Lung (tissue), 12 donors: ENCODE measurements around the gene NCKAP5L. TPM values are rescaled to one million over a fixed set of nuclear protein-coding genes. Genes with fewer than 3 reads are reported as not detected.
A peak's percentile ranks its signal among the peaks of the same experiment; 100 is the strongest.

ENCODE experiments used
- ATAC-seq: fragments of 200-7000 bp; cut with Tn5 transposase; one replicate; pipeline ENCODE4 v1.9.1; 2020; ENCODE audit warnings: moderate number of reproducible peaks; ENCODE audit not compliant: insufficient read depth, low FRiP score
- DNase-seq, 3 donors: peaks; one replicate each; pipeline ENCODE4 v3.0.0-alpha.2; 2013 to 2017
- H3K27ac ChIP-seq, 2 donors: one replicate each; pipeline ENCODE4 v1.5.1; 2013; ENCODE audit warnings: mild to moderate bottlenecking in 2 of 2, moderate library complexity in 2 of 2, control low read depth in 1 of 2, inconsistent platforms in 1 of 2, low read depth in 1 of 2, low read length in 1 of 2
- H3K27me3 ChIP-seq, 3 donors: one replicate each; pipeline ENCODE4 v1.5.1; 2013; ENCODE audit warnings: low read length in 2 of 3; ENCODE audit not compliant: control insufficient read depth in 3 of 3, insufficient read depth in 3 of 3
- H3K36me3 ChIP-seq, 4 donors: one replicate each; pipeline ENCODE4 v1.5.1; 2013; ENCODE audit warnings: low read length in 4 of 4, mild to moderate bottlenecking in 1 of 4, moderate library complexity in 1 of 4; ENCODE audit not compliant: control insufficient read depth in 4 of 4, insufficient read depth in 4 of 4
- H3K4me1 ChIP-seq, 5 donors: one replicate each; pipeline ENCODE4 v1.5.1; 2013; ENCODE audit warnings: low read length in 5 of 5, mild to moderate bottlenecking in 2 of 5, moderate library complexity in 1 of 5; ENCODE audit not compliant: control insufficient read depth in 5 of 5, insufficient read depth in 5 of 5
- H3K4me3 ChIP-seq: one replicate; pipeline ENCODE4 v1.5.1; 2013; ENCODE audit warnings: mild to moderate bottlenecking, control low read depth, moderate library complexity
- H3K9ac ChIP-seq, 2 donors: one replicate each; pipeline ENCODE4 v1.5.1; 2013; ENCODE audit warnings: low read length in 2 of 2, control low read depth in 1 of 2; ENCODE audit not compliant: insufficient read depth in 1 of 2
- H3K9me3 ChIP-seq, 4 donors: one replicate each; pipeline ENCODE4 v1.5.1; 2013; ENCODE audit warnings: low read length in 3 of 4, mild to moderate bottlenecking in 1 of 4, moderate library complexity in 1 of 4; ENCODE audit not compliant: control insufficient read depth in 4 of 4, insufficient read depth in 3 of 4
- WGBS, 2 donors: extraction: QIAGEN DNeasy Blood & Tissue Kit; methylation state at CpG; one replicate each; pipeline ENCODE4 v1.1.7; 2013; 5-methylcytosine and 5-hydroxymethylcytosine counted together
- polyA plus RNA-seq, 2 donors: library from polyadenylated mRNA; stranded (reverse); fragments of 200-250 nt; gene quantifications; one replicate each; pipeline ENCODE4 v1.2.1, GENCODE V29; 2013
- total RNA-seq, 2 donors: library from RNA; depleted of rRNA in 1 of 2; stranded (reverse); fragments of >200 nt in 1 of 2; gene quantifications; one replicate each; pipeline ENCODE4 v1.2.1, GENCODE V29; 2014 to 2021
- TF ChIP-seq, protein P1 (sequence below): IDR thresholded peaks from 2 replicates; pipeline ENCODE4 v1.5.1; 2012; ENCODE audit warnings: mild to moderate bottlenecking; ENCODE audit errors: control extremely low read depth, extremely low read depth
- donor health status: control.
- donor health status: control.
- donor health status: Bipolar disorder and iron deficiency.
- donor health status: healthy.
- donor health status: DM: yes; HTN: yes; CAD: no.

NCKAP5L gene
- total and polyA plus RNA-seq, 4 donors, result 15.7 to 30.8 (median 20.1) TPM

GRCh38 chr12:49790741-49791555 is 37.3 kb downstream of the NCKAP5L start:
- H3K36me3 ChIP-seq, result peaks cover 0 to 35% (median 6%) of the 10 kb centered on the region in 4 donors
- peaks cover 0 to 6% (median 0%) of the 10 kb centered on the region in 5 donors for H3K4me1 ChIP-seq
- ATAC-seq, result no peak
- H3K27ac ChIP-seq, result no peak overlapping the region
- WGBS, 2 donors, result 57 to 70% methylated on average over 22 of the region's 22 CpGs
- DNase-seq, result peak in 1 of 3 donors; percentile 25
- H3K9ac ChIP-seq, result no peak overlapping the region
- TF ChIP-seq, protein P1, sequence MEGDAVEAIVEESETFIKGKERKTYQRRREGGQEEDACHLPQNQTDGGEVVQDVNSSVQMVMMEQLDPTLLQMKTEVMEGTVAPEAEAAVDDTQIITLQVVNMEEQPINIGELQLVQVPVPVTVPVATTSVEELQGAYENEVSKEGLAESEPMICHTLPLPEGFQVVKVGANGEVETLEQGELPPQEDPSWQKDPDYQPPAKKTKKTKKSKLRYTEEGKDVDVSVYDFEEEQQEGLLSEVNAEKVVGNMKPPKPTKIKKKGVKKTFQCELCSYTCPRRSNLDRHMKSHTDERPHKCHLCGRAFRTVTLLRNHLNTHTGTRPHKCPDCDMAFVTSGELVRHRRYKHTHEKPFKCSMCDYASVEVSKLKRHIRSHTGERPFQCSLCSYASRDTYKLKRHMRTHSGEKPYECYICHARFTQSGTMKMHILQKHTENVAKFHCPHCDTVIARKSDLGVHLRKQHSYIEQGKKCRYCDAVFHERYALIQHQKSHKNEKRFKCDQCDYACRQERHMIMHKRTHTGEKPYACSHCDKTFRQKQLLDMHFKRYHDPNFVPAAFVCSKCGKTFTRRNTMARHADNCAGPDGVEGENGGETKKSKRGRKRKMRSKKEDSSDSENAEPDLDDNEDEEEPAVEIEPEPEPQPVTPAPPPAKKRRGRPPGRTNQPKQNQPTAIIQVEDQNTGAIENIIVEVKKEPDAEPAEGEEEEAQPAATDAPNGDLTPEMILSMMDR, result no peak
- no peak overlapping the region for H3K4me3 ChIP-seq
- H3K9me3 ChIP-seq, result no peaks in the 10 kb centered on the region
- H3K27me3 ChIP-seq, result no peaks in the 10 kb centered on the region

DNA sequence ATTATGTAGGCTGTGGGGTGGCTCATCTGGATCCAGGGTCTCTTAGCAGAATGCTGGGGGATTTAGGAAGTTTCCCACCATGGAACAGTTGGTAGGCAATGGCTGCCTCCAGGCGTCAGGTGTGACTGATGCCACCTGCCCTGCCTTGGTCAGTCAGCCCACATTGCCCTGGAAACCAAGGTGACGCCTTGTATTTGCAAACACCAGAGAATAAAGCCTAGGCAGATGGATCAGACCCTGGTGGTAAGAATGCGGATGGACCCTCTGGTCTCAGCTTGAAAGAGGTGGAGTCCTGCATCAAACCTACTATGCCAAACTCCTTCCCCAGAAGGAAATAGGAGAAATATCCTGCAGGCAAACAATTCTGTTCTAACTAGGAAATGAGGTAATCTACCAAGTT is 38.2 kb downstream of the NCKAP5L start:
- Histone ChIP-seq H3K9me3 (no peaks in the 10 kb centered on the region), H3K4me3 (no peak overlapping the region), H3K4me1 (peaks cover 0 to 6% (median 0%) of the 10 kb centered on the region in 5 donors), H3K9ac (no peak overlapping the region), H3K27ac (no peak overlapping the region), H3K27me3 (no peaks in the 10 kb centered on the region), H3K36me3 (peaks cover 0 to 29% (median 6%) of the 10 kb centered on the region in 4 donors)
- ATAC-seq, result no peak
- WGBS, 2 donors, result 78 to 82% methylated on average over 3 of the region's 3 CpGs
- peak in 1 of 3 donors; percentile 31 for DNase-seq
- TF ChIP-seq, protein P1, result no peak

GRCh38 chr12:49787672-49788071 is 40.5 kb downstream of the NCKAP5L start:
- Histone ChIP-seq H3K27ac (no peak overlapping the region), H3K36me3 (peaks cover 0 to 17% (median 6%) of the 10 kb centered on the region in 4 donors)
- TF ChIP-seq, protein P1, result no peak

More at GRCh38 chr12:49787672-49788071, 40.5 kb downstream of the NCKAP5L start:
- no peaks in the 10 kb centered on the region for H3K27me3 ChIP-seq
- DNase-seq (no peak), ATAC-seq (no peak)
- no peak overlapping the region for H3K4me3 ChIP-seq
- peaks cover 3 to 22% (median 11%) of the 10 kb centered on the region in 5 donors for H3K4me1 ChIP-seq
- H3K9me3 ChIP-seq, result no peaks in the 10 kb centered on the region
- 99 to 100% methylated on average over 2 of the region's 2 CpGs for WGBS, 2 donors
- H3K9ac ChIP-seq, result no peak overlapping the region
